ENCODE results near the gene PODN.

PODN gene

DNA sequence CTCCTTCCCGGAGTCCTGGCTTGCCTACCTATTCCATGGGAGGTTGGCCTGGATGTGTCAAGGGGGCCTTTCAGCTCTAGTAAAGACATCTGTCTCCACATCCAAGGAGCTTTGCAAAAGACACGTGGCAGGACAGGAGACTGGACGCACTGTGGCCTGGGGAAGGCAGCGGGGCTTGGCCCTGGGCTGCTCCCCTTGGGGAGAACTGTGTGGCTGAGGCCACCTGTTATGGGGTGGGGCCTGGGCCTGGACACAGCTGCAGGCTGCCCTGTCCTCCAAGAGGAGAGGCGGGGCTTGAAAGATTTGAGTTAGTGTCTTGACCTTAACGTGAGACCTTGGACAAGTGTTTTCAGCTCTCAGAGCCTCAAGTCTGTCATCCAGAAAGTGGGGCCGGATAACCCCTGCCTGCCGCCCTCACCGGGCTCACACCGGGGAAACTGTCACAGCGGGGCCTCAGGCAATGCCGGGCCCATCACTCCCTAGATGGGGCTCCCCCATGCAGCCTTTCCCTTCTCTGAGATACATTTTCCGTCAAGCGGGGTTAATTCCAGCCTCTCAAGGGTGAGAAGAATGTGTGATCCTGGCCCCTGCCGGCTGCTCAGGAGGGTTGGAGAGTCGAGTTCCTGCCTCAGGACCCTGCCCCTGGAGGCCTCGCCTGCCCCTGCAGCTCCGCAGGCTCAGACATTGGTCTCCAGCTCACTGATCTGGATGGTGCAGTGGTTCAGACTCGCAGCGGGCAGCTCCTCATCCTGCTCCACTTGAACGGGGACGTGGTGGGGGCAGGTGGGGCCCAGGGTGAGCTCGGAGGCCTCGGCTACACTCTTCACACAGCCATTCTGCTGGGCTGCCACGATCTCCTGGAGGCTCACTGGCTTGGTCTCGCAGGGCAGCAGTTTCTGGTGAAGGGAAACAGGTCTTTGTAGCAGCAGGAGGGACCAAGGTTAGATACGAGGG lies 25.6 kb downstream of the PODN start:
- H3K4me3 ChIP-seq (replicated peaks; ENCODE audit: insufficient read depth, low read length): no peak overlapping the region

DNA sequence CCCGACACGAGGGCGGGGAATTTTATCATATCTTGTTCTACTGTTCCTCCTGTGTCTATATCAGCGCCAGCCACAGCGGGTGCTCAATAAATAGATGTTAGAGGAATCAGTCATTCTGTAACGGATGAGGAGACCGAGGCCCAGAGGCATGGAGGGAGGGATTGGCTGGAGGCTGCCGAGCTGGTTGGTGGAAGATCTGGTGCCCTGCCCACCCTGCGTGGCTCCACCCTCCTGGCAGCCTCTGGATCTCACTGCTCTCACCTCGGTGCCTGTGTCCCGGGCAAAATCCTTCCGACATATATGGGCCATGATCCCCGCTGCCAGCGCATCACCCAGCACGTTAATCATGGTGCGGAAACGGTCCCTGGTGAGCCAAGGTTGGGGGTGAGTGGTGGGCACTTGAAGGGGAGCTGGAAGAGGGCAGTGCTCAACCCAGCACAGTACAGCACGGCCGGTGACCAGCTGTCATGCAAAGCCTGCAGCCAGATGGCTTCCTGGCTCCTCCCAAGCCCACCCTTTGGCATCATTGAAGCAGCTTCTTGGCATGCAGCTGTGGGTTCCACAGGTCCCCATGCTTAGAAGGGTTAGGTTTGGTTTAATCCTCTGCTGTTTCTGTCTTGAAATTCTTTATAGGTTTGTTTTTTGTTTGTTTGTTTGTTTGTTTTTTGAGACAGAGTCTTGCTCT lies 26.7 kb downstream of the PODN start:
- no peak overlapping the region for H3K27ac ChIP-seq (replicated peaks)
- no peak for DNase-seq (ENCODE audit: low read depth in 1 of 2, low spot score in 1 of 2)
- H3K27me3 ChIP-seq (ENCODE audit: insufficient read depth, poor library complexity, severe bottlenecking): no peaks in the 10 kb centered on the region
- TF ChIP-seq GABPA (IDR thresholded peaks at IDR 0.05; ENCODE audit: low read depth): no peak
- TF ChIP-seq, protein P1, sequence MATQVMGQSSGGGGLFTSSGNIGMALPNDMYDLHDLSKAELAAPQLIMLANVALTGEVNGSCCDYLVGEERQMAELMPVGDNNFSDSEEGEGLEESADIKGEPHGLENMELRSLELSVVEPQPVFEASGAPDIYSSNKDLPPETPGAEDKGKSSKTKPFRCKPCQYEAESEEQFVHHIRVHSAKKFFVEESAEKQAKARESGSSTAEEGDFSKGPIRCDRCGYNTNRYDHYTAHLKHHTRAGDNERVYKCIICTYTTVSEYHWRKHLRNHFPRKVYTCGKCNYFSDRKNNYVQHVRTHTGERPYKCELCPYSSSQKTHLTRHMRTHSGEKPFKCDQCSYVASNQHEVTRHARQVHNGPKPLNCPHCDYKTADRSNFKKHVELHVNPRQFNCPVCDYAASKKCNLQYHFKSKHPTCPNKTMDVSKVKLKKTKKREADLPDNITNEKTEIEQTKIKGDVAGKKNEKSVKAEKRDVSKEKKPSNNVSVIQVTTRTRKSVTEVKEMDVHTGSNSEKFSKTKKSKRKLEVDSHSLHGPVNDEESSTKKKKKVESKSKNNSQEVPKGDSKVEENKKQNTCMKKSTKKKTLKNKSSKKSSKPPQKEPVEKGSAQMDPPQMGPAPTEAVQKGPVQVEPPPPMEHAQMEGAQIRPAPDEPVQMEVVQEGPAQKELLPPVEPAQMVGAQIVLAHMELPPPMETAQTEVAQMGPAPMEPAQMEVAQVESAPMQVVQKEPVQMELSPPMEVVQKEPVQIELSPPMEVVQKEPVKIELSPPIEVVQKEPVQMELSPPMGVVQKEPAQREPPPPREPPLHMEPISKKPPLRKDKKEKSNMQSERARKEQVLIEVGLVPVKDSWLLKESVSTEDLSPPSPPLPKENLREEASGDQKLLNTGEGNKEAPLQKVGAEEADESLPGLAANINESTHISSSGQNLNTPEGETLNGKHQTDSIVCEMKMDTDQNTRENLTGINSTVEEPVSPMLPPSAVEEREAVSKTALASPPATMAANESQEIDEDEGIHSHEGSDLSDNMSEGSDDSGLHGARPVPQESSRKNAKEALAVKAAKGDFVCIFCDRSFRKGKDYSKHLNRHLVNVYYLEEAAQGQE (IDR thresholded peaks at IDR 0.05; ENCODE audit: insufficient replicate concordance, low read depth): no peak
- TF ChIP-seq, protein P2, sequence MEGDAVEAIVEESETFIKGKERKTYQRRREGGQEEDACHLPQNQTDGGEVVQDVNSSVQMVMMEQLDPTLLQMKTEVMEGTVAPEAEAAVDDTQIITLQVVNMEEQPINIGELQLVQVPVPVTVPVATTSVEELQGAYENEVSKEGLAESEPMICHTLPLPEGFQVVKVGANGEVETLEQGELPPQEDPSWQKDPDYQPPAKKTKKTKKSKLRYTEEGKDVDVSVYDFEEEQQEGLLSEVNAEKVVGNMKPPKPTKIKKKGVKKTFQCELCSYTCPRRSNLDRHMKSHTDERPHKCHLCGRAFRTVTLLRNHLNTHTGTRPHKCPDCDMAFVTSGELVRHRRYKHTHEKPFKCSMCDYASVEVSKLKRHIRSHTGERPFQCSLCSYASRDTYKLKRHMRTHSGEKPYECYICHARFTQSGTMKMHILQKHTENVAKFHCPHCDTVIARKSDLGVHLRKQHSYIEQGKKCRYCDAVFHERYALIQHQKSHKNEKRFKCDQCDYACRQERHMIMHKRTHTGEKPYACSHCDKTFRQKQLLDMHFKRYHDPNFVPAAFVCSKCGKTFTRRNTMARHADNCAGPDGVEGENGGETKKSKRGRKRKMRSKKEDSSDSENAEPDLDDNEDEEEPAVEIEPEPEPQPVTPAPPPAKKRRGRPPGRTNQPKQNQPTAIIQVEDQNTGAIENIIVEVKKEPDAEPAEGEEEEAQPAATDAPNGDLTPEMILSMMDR (IDR thresholded peaks at IDR 0.05; ENCODE audit: insufficient read depth, low read length): no peak
- TF ChIP-seq SPI1 (IDR thresholded peaks at IDR 0.05; ENCODE audit: borderline replicate concordance, low read depth): no peak
- TF ChIP-seq POLR2AphosphoS5 (IDR thresholded peaks at IDR 0.05; ENCODE audit: low read depth): no peak
- H3K4me3 ChIP-seq (replicated peaks; ENCODE audit: insufficient read depth, low read length): no peak overlapping the region

More for the DNA sequence above, 25.6 kb downstream of the PODN start:
- DNase-seq (ENCODE audit: low read depth in 1 of 2, low spot score in 1 of 2): no peak
- no peak overlapping the region for H3K27ac ChIP-seq (replicated peaks)
- TF ChIP-seq, protein P2 (IDR thresholded peaks at IDR 0.05; ENCODE audit: insufficient read depth, low read length): no peak
- TF ChIP-seq POLR2AphosphoS5 (IDR thresholded peaks at IDR 0.05; ENCODE audit: low read depth): no peak
- no peak for TF ChIP-seq GABPA (IDR thresholded peaks at IDR 0.05; ENCODE audit: low read depth)
- TF ChIP-seq, protein P1 (IDR thresholded peaks at IDR 0.05; ENCODE audit: insufficient replicate concordance, low read depth): no peak
- no peak for TF ChIP-seq SPI1 (IDR thresholded peaks at IDR 0.05; ENCODE audit: borderline replicate concordance, low read depth)
- no peaks in the 10 kb centered on the region for H3K27me3 ChIP-seq (ENCODE audit: insufficient read depth, poor library complexity, severe bottlenecking)

DNA sequence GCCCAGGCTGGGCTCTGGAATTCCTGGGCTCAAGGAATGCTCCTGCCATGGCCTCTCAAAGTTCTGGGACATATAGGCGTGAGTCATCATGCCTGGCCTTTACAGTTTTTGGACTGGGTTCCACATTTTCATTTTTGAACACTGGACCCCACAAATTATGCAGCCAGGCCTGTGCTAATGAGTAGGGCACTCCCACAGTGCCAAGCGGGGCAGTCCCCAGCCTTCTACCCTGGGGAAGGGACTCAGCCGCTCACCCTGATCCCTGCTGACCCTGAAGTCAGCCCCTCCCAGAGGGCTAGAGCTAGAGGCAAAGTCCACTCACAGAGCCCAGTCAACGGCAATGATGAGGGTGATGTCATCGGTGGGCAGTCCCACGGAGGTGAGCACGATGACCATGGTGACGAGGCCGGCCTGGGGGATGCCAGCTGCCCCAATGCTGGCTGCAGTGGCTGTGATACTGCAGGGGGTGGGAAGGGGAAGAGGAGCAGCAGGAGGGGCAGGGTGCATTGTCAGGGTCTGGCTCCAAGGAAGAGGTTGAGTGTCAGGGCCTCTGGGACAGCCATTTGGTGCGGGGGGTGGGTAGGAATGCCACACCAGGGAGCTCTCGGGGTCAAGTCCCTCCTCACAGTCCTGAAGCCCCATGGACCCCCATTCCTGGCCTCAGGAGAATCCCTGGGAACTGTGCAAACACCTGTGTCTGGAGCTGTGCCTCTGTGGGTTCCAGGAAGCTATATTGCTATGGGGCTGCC lies 27.6 kb downstream of the PODN start:
- no peak overlapping the region for H3K27ac ChIP-seq (replicated peaks)
- no peak overlapping the region for H3K4me3 ChIP-seq (replicated peaks; ENCODE audit: insufficient read depth, low read length)
- no peak for TF ChIP-seq POLR2AphosphoS5 (IDR thresholded peaks at IDR 0.05; ENCODE audit: low read depth)
- TF ChIP-seq, protein P1 (IDR thresholded peaks at IDR 0.05; ENCODE audit: insufficient replicate concordance, low read depth): no peak
- DNase-seq (ENCODE audit: low read depth in 1 of 2, low spot score in 1 of 2): no peak
- H3K27me3 ChIP-seq (ENCODE audit: insufficient read depth, poor library complexity, severe bottlenecking): no peaks in the 10 kb centered on the region

All from HL-60 (cell line).